SH-SY5Y (cell line): Measurements from ENCODE around the gene MICU2.

ENCODE experiments used
- GATA2 ChIP-seq: IDR thresholded peaks from 2 replicates; pipeline ENCODE4 v1.6.1; 2011; ENCODE audit warnings: mild to moderate bottlenecking, low read depth, low read length
- GATA3 ChIP-seq: IDR thresholded peaks from 2 replicates; pipeline ENCODE4 v1.6.1; 2011; ENCODE audit warnings: low read depth, mild to moderate bottlenecking, low read length, moderate library complexity

GRCh38 chr13:21542563-21542962 lies 61.4 kb downstream of the MICU2 start:
- TF ChIP-seq GATA3 (no peak), GATA2 (no peak)
